ENCODE results near the gene LAMB1.

Gene LAMB1

DNA sequence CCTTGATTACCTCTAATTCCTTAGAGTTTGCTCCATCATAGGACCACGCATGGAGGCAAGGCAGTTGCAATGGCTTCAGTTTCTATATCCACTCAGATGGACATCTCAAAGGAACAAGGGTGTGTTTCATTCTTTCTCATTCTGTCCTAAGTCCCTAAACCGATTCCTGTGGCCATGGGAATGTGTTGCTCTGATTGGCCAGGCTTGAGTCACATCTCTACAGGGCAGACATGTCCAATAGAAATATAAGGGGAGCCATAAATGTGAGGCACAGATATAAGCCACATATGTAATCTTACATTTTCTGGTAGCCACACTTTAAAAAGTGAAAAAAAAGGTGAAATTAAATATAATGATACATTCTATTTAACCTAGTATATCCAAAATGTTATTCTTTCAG is 128.8 kb downstream of the LAMB1 start:
- DNase-seq, result no peak

Data from fibroblast of skin of back (primary cell).